ENCODE measurements around the gene GTPBP2. TPM values are rescaled to one million over a fixed set of nuclear protein-coding genes. Genes with fewer than 3 reads are reported as not detected.

The GTPBP2 gene
- total RNA-seq (2013; cell fraction: nucleolus; rRNA removed) = 111 and 112 TPM in 2 replicates
- total RNA-seq (2014; rRNA removed) = 47.1 and 52.9 TPM in 2 replicates
- 32.4 and 34.0 TPM in 2 replicates for total RNA-seq (2014; rRNA removed; fragmentation: Illumina TruSeq; extraction: Trizol)
- 46.0 and 50.3 TPM in 2 replicates for total RNA-seq (2021)
- 33.6 TPM for polyA plus RNA-seq (2011; ENCODE audit: low read depth)
- 51.3 and 63.4 TPM in 2 replicates for polyA plus RNA-seq (2011; rRNA removed)
- polyA plus RNA-seq (2011; cell fraction: cytosol; rRNA removed) = 68.0 and 73.1 TPM in 2 replicates
- 237 and 269 TPM in 2 replicates for polyA plus RNA-seq (2011; cell fraction: nucleus; rRNA removed)
- 39.1 and 41.7 TPM in 2 replicates for polyA plus RNA-seq (2012)
- 47.9 and 51.6 TPM in 2 replicates for polyA plus RNA-seq (2014; fragmentation: Illumina TruSeq; extraction: Trizol)
- 10 to 100 TPM; 11.8 to 18.2 TPM for polyA plus RNA-seq (2014; fragmentation: Nextera tagmentation; extraction: Ambion mirVana)
- polyA plus RNA-seq (2014; rRNA removed) = 50.9 and 51.5 TPM in 2 replicates
- 1 to 10 TPM; 5.9 to 6.0 TPM for polyA plus RNA-seq (2016; fragmentation: Nextera tagmentation; extraction: Ambion mirVana)
- 49.8 and 66.4 TPM in 2 replicates for polyA minus RNA-seq (2011; rRNA and poly(A)+ RNA removed)
- polyA minus RNA-seq (2011; cell fraction: cytosol; rRNA and poly(A)+ RNA removed) = 22.9 and 24.0 TPM in 2 replicates
- 36.3 and 61.5 TPM in 2 replicates for polyA minus RNA-seq (2011; cell fraction: nucleus; rRNA and poly(A)+ RNA removed)
- percentile 86 among the genes with signal in this experiment for Bru-seq, nascent RNA
- BruChase-seq, experiment 1, labeled RNA remaining after a 6-hour chase = percentile 78 among the genes with signal in this experiment
- BruChase-seq, experiment 2, labeled RNA remaining after a 2-hour chase = percentile 80 among the genes with signal in this experiment
- long read RNA-seq, experiment 1, partial matches to known transcripts = 1 of 3 reads
- long read RNA-seq, experiment 1, other reads (novel, unspliced or antisense) = 2 of 3 reads
- long read RNA-seq, experiment 2, partial matches to known transcripts = 2 of 10 reads
- long read RNA-seq, experiment 2, other reads (novel, unspliced or antisense) = 8 of 10 reads

- peak within 1 kb of the TSS; percentile 99 for H3K27ac ChIP-seq (ENCODE audit: control insufficient read depth, insufficient read depth)
- in situ Hi-C loops (cut with MboI) (no loop called here), intact Hi-C loops (cut with micrococcal nuclease; ENCODE audit: unreplicated experiment) (no loop called here)
- peak within 1 kb of the TSS; percentile 97 for H3K9ac ChIP-seq (ENCODE audit: control insufficient read depth, insufficient read depth, low read length)
- ChIA-PET RAD21 (ENCODE audit: unreplicated experiment) (interaction anchor here (1.0 to 1.9 kb wide), 12 partner anchors 9 to 445 kb away, joined by 3 to 9 read pairs (median 4); partner anchors contain the start of genes POLH, VEGFA and XPO5), CTCF (interaction anchor here (0.7 to 2.3 kb wide), 11 partner anchors 9 to 639 kb away, joined by 3 to 16 read pairs (median 6); partner anchors contain the start of genes POLR1C, RSPH9 and YIPF3), POLR2A (interaction anchor here (0.6 to 2.9 kb wide), 19 partner anchors 9 to 590 kb away, joined by 3 to 16 read pairs (median 4); partner anchors contain the start of genes KLC4, MRPL2, MRPS18A and POLH), SMC1A (ENCODE audit: uncharacterized antibody, unreplicated experiment) (interaction anchor here (0.7 to 2.1 kb wide), 10 partner anchors 11 to 848 kb away, joined by 3 to 7 read pairs (median 4); partner anchors contain the start of genes PPP2R5D and RSPH9)
- FAIRE-seq = no peak
- ATAC-seq = peak; percentile 90
- peaks cover 22% of the 10 kb centered on the region for H3K79me2 ChIP-seq (ENCODE audit: control insufficient read depth, insufficient read depth, low read length)
- peak; percentile 91 for DNase-seq (ENCODE audit: low read depth, low spot score)
- H3K4me1 ChIP-seq (ENCODE audit: control insufficient read depth, insufficient read depth, low read length) = peaks cover 20% of the 10 kb centered on the region
- H3K4me2 ChIP-seq (ENCODE audit: control insufficient read depth, insufficient read depth) = peak within 1 kb of the TSS; percentile 99
- BruUV-seq (replicated peaks) = no TSS peak
- peaks cover 7 to 21% of the 10 kb centered on the region in 2 experiments for H3K36me3 ChIP-seq (ENCODE audit: control insufficient read depth in 2 of 2, insufficient read depth in 2 of 2, low read length in 1 of 2)
- 2% methylated on average over 24 of the region's 46 CpGs for WGBS (ENCODE audit: insufficient coverage, insufficient replicate concordance, low lambda C conversion rate, missing lambda C conversion rate)
- H3K9me3 ChIP-seq (replicated peaks; ENCODE audit: control insufficient read depth, insufficient read depth, low read length) = no peaks in the 10 kb centered on the region
- peak within 1 kb of the TSS; percentile 80 for H3K4me3 ChIP-seq
- H2AFZ ChIP-seq (ENCODE audit: control insufficient read depth, low read depth, low read length) = peak within 1 kb of the TSS; percentile 92
- no peaks in the 10 kb centered on the region for H3K27me3 ChIP-seq (replicated peaks in 1 of 2; ENCODE audit: control insufficient read depth in 2 of 2, insufficient read depth in 2 of 2, low read length in 1 of 2)
- H4K20me1 ChIP-seq (ENCODE audit: control insufficient read depth, insufficient read depth) = no peaks in the 10 kb centered on the region
- TF ChIP-seq RUNX3 (IDR thresholded peaks at IDR 0.05; ENCODE audit: low read length) (no peak), TCF12 (IDR thresholded peaks at IDR 0.05; ENCODE audit: low read depth, low read length) (0 out of 2 replicates have a peak, but pooled peaks have one; percentile 6), EED (IDR thresholded peaks at IDR 0.05; ENCODE audit: low read depth) (no peak), BRCA1 (IDR thresholded peaks at IDR 0.05; ENCODE audit: low read depth, low read length) (no peak), POLR2A (IDR thresholded peaks at IDR 0.05; ENCODE audit: low read depth, low read length) (peak; percentile 77), NFIC (IDR thresholded peaks at IDR 0.05; ENCODE audit: low read depth, low read length) (no peak), CHD1 (IDR thresholded peaks at IDR 0.05; ENCODE audit: low read depth, low read length) (no peak; the same call in 1 of the 2 replicates), GABPA (IDR thresholded peaks at IDR 0.05; ENCODE audit: low read depth) (peak; percentile 47; the same call in 1 of the 2 replicates), KAT2A (conservative IDR thresholded peaks at IDR 0.05; ENCODE audit: control insufficient read depth, low read depth, low read length) (no peak), SREBF1 (IDR thresholded peaks at IDR 0.05; ENCODE audit: low read length) (peak; percentile 78), E2F4 (IDR thresholded peaks at IDR 0.05; ENCODE audit: low read depth, low read length) (peak; percentile 54; the same call in 1 of the 2 replicates), SRF (IDR thresholded peaks at IDR 0.05; ENCODE audit: low read depth in 2 of 2, low read length in 2 of 2) (0 out of 4 replicates have a peak, but pooled peaks of 1 of the 2 experiments have one; percentile 31), NFYA (IDR thresholded peaks at IDR 0.05; ENCODE audit: borderline replicate concordance, low read depth, low read length) (no peak), POU2F2 (IDR thresholded peaks at IDR 0.05; ENCODE audit: borderline replicate concordance, low read depth, low read length) (peak; percentile 8; the same call in 1 of the 3 replicates), JUND (IDR thresholded peaks at IDR 0.05; ENCODE audit: low read depth, low read length) (0 out of 2 replicates have a peak, but pooled peaks have one; percentile 15)
- TF ChIP-seq, protein P1, sequence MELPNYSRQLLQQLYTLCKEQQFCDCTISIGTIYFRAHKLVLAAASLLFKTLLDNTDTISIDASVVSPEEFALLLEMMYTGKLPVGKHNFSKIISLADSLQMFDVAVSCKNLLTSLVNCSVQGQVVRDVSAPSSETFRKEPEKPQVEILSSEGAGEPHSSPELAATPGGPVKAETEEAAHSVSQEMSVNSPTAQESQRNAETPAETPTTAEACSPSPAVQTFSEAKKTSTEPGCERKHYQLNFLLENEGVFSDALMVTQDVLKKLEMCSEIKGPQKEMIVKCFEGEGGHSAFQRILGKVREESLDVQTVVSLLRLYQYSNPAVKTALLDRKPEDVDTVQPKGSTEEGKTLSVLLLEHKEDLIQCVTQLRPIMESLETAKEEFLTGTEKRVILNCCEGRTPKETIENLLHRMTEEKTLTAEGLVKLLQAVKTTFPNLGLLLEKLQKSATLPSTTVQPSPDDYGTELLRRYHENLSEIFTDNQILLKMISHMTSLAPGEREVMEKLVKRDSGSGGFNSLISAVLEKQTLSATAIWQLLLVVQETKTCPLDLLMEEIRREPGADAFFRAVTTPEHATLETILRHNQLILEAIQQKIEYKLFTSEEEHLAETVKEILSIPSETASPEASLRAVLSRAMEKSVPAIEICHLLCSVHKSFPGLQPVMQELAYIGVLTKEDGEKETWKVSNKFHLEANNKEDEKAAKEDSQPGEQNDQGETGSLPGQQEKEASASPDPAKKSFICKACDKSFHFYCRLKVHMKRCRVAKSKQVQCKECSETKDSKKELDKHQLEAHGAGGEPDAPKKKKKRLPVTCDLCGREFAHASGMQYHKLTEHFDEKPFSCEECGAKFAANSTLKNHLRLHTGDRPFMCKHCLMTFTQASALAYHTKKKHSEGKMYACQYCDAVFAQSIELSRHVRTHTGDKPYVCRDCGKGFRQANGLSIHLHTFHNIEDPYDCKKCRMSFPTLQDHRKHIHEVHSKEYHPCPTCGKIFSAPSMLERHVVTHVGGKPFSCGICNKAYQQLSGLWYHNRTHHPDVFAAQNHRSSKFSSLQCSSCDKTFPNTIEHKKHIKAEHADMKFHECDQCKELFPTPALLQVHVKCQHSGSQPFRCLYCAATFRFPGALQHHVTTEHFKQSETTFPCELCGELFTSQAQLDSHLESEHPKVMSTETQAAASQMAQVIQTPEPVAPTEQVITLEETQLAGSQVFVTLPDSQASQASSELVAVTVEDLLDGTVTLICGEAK (IDR thresholded peaks at IDR 0.05; ENCODE audit: borderline replicate concordance) = peak; percentile 63; the same call in 1 of the 2 replicates
Observed at GRCh38 chr6:43629104-43629504, at the start of gene GTPBP2. TSS of gene GTPBP2 (minus strand) at chr6:43629264. CDS start at chr6:43629162, 102 bp downstream.

All from GM12878 (cell line).